Measurements from ENCODE around the gene GADD45GIP1. TPM values are rescaled to one million over a fixed set of nuclear protein-coding genes. Genes with fewer than 3 reads are reported as not detected.
"Not testable (repeated sequence)": the region's sequence is repeated elsewhere in the genome, so short reads cannot be mapped to it uniquely, and the experiment has no call there.

The GADD45GIP1 gene
- total RNA-seq, 1 donor from 2014 or later: 18.8 TPM

GRCh38 chr19:12953138-12953798 lies 3.8 kb downstream of the GADD45GIP1 start:
- H3K36me3 Mint-ChIP-seq: peaks cover 26% of the 10 kb centered on the region
- peak overlapping the region; percentile 50 for H3K27ac Mint-ChIP-seq
- no peaks in the 10 kb centered on the region for H3K9me3 Mint-ChIP-seq
- TF ChIP-seq, protein P1, sequence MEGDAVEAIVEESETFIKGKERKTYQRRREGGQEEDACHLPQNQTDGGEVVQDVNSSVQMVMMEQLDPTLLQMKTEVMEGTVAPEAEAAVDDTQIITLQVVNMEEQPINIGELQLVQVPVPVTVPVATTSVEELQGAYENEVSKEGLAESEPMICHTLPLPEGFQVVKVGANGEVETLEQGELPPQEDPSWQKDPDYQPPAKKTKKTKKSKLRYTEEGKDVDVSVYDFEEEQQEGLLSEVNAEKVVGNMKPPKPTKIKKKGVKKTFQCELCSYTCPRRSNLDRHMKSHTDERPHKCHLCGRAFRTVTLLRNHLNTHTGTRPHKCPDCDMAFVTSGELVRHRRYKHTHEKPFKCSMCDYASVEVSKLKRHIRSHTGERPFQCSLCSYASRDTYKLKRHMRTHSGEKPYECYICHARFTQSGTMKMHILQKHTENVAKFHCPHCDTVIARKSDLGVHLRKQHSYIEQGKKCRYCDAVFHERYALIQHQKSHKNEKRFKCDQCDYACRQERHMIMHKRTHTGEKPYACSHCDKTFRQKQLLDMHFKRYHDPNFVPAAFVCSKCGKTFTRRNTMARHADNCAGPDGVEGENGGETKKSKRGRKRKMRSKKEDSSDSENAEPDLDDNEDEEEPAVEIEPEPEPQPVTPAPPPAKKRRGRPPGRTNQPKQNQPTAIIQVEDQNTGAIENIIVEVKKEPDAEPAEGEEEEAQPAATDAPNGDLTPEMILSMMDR (IDR thresholded peaks at IDR 0.05; ENCODE audit: unreplicated experiment): no peak
- H3K4me1 Mint-ChIP-seq: peaks cover 27% of the 10 kb centered on the region
- H3K27me3 Mint-ChIP-seq (ENCODE audit: low read depth): no peaks in the 10 kb centered on the region
- H3K4me3 Mint-ChIP-seq: no peak overlapping the region
- no peak for DNase-seq (ENCODE audit: low spot score in 2 of 2, unreplicated experiment in 2 of 2)

GRCh38 chr19:12952488-12953137 lies 4.4 kb downstream of the GADD45GIP1 start:
- no peak for DNase-seq (ENCODE audit: low spot score in 2 of 2, unreplicated experiment in 2 of 2)
- Mint-ChIP-seq H3K36me3 (peaks cover 28% of the 10 kb centered on the region), H3K9me3 (no peaks in the 10 kb centered on the region), H3K4me1 (peaks cover 30% of the 10 kb centered on the region), H3K4me3 (no peak overlapping the region), H3K27ac (peak overlapping the region; percentile 66), H3K27me3 (ENCODE audit: low read depth) (no peaks in the 10 kb centered on the region)
- TF ChIP-seq, protein P1 (IDR thresholded peaks at IDR 0.05; ENCODE audit: unreplicated experiment): no peak

DNA sequence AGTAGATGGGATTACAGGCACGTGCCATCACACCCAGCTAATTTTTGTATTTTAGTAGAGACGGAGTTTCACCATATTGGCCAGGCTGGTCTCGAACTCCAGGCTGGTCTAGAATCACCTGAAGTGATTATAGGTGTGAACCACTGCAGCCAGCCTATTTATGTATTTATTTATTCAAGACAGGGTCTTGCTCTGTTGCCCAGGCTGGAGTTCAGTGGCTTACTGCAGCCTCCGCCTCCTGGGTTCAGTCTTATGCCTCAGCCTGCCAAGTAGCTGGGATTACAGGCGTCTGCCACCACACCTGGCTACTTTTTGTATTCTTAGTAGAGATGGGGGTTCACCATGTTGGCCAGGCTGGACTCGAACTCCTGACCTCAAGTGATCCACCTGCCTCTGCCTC lies 5.0 kb downstream of the GADD45GIP1 start:
- not testable (repeated sequence) for H3K27me3 Mint-ChIP-seq (ENCODE audit: low read depth); DNase-seq (ENCODE audit: low spot score in 2 of 2, unreplicated experiment in 2 of 2); H3K9me3 Mint-ChIP-seq; H3K27ac Mint-ChIP-seq; H3K4me3 Mint-ChIP-seq
- Mint-ChIP-seq H3K36me3 (peaks cover 29% of the 10 kb centered on the region), H3K4me1 (peaks cover 30% of the 10 kb centered on the region)

DNA sequence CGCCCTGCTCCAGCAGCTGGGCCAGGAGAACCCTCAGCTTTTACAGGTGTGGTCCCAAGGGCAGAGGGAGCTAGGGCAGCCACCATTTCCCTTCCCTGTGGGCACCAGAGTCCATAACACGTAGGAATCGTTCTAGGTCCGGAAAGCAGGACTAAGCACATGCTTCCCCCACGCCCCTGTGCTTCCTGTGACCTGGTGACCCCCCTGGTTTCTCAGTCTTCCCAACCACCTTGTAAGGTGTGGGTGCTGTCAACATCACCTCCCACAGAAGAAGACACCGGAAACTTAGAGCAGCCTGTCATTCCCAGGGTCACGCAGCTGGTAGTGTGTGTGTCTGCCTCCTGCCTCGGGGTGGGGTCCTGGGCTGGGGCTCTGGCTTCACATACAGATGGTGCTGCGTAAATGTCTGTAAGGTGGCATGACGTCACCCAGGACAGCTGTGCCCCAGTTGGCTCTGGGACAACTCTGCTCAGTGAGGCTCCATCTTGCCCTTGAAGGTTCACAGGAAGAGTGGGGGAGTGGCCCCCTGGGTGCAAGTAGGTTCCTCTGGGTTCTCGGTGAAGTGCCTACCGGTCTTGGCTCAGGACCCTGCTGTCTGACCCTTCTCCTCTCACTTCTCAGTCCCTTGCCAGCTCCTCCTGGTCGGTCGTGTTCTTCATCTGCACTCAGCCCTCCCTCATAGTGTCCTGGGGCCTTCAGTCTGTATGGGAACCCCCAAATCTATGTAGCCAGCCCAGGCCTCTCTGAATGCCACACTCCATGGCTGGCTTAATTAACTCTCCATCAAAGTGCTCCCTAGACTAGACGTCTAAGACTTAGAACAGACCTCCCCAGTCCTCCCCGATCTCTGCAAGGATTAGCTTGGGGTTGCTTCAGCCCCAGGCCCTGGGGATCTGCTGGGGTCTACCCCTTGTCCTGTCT lies 7.4 kb downstream of the GADD45GIP1 start:
- Mint-ChIP-seq H3K36me3 (peaks cover 29% of the 10 kb centered on the region), H3K4me1 (peaks cover 32% of the 10 kb centered on the region), H3K9me3 (no peaks in the 10 kb centered on the region), H3K27ac (peak overlapping the region; percentile 28), H3K4me3 (no peak overlapping the region), H3K27me3 (ENCODE audit: low read depth) (no peaks in the 10 kb centered on the region)
- no peak for DNase-seq (ENCODE audit: low spot score in 2 of 2, unreplicated experiment in 2 of 2)
- TF ChIP-seq, protein P1 (IDR thresholded peaks at IDR 0.05; ENCODE audit: unreplicated experiment): no peak

- TF ChIP-seq, protein P1 (IDR thresholded peaks at IDR 0.05; ENCODE audit: unreplicated experiment): no peak
- H3K27me3 Mint-ChIP-seq (ENCODE audit: low read depth): no peaks in the 10 kb centered on the region
- DNase-seq (ENCODE audit: low spot score in 2 of 2, unreplicated experiment in 2 of 2): no peak
- H3K9me3 Mint-ChIP-seq: no peaks in the 10 kb centered on the region
- no peak overlapping the region for H3K27ac Mint-ChIP-seq
- no peak overlapping the region for H3K4me3 Mint-ChIP-seq
- H3K36me3 Mint-ChIP-seq: peaks cover 30% of the 10 kb centered on the region
- peaks cover 29% of the 10 kb centered on the region for H3K4me1 Mint-ChIP-seq
Measured at GRCh38 chr19:12948612-12949362, 8.2 kb downstream of the GADD45GIP1 start.

Data from mesothelial cell of epicardium (in vitro differentiated cells).